KMS-11 (cell line): ENCODE results near the gene GLI3.

Source experiments
- H2AFZ ChIP-seq: fragments of 200-600 bp; sonication (generic); 2 replicates; pipeline ENCODE4 v1.6.1; 2016; ENCODE audit warnings: antibody characterized with exemption, mixed run types, low read depth
- H3K27ac ChIP-seq: fragments of 200-600 bp; sonication (generic); 2 replicates; pipeline ENCODE4 v1.6.1; 2016; ENCODE audit warnings: mild to moderate bottlenecking, mixed run types
- H3K27me3 ChIP-seq: fragments of 200-600 bp; sonication (generic); 2 replicates; pipeline ENCODE4 v1.6.1; 2017; ENCODE audit warnings: mild to moderate bottlenecking, low read depth, mixed run types, moderate library complexity; ENCODE audit not compliant: insufficient read depth
- H3K36me3 ChIP-seq: fragments of 200-600 bp; sonication (generic); 2 replicates; pipeline ENCODE4 v1.6.1; 2017; ENCODE audit warnings: mild to moderate bottlenecking, mixed run types; ENCODE audit not compliant: insufficient read depth
- H3K4me1 ChIP-seq: fragments of 200-600 bp; sonication (generic); 2 replicates; pipeline ENCODE4 v1.6.1; 2016; ENCODE audit warnings: mild to moderate bottlenecking, low read depth, mixed run types; ENCODE audit not compliant: poor library complexity, severe bottlenecking
- H3K4me2 ChIP-seq: fragments of 200-600 bp; sonication (generic); 2 replicates; pipeline ENCODE4 v1.7.0; 2016; ENCODE audit warnings: mild to moderate bottlenecking, mixed run types
- H3K4me3 ChIP-seq: fragments of 200-600 bp; sonication (generic); IDR thresholded peaks from 2 replicates; pipeline ENCODE4 v1.6.1; 2017; ENCODE audit warnings: low read depth, low read length, mixed read lengths; ENCODE audit not compliant: insufficient read depth
- H3K79me2 ChIP-seq: fragments of 200-600 bp; sonication (generic); 2 replicates; pipeline ENCODE4 v1.6.1; 2016; ENCODE audit warnings: low read depth, mixed run types; ENCODE audit not compliant: insufficient read depth
- H3K9ac ChIP-seq: fragments of 200-600 bp; sonication (generic); 2 replicates; pipeline ENCODE4 v1.6.1; 2016; ENCODE audit warnings: mild to moderate bottlenecking, mixed run types
- H4K20me1 ChIP-seq: fragments of 200-600 bp; sonication (generic); 2 replicates; pipeline ENCODE4 v1.6.1; 2016; ENCODE audit warnings: mild to moderate bottlenecking, mixed run types; ENCODE audit not compliant: insufficient read depth
- TF ChIP-seq, protein P1 (sequence below): fragments of 200-600 bp; sonication (generic); conservative IDR thresholded peaks from 2 replicates; pipeline ENCODE4 v1.6.1; 2017; ENCODE audit warnings: low read depth, mild to moderate bottlenecking, antibody characterized with exemption, low read length, moderate library complexity, mixed read lengths

The GLI3 gene

GRCh38 chr7:42096268-42096667 lies 140.7 kb downstream of the GLI3 start:
- Histone ChIP-seq H3K4me2 (no peak overlapping the region), H2AFZ (no peak overlapping the region), H3K4me1 (no peaks in the 10 kb centered on the region), H3K27ac (no peak overlapping the region), H4K20me1 (no peaks in the 10 kb centered on the region), H3K9ac (no peak overlapping the region), H3K27me3 (no peaks in the 10 kb centered on the region), H3K4me3 (no peak overlapping the region), H3K79me2 (no peaks in the 10 kb centered on the region), H3K36me3 (no peaks in the 10 kb centered on the region)
- TF ChIP-seq, protein P1, sequence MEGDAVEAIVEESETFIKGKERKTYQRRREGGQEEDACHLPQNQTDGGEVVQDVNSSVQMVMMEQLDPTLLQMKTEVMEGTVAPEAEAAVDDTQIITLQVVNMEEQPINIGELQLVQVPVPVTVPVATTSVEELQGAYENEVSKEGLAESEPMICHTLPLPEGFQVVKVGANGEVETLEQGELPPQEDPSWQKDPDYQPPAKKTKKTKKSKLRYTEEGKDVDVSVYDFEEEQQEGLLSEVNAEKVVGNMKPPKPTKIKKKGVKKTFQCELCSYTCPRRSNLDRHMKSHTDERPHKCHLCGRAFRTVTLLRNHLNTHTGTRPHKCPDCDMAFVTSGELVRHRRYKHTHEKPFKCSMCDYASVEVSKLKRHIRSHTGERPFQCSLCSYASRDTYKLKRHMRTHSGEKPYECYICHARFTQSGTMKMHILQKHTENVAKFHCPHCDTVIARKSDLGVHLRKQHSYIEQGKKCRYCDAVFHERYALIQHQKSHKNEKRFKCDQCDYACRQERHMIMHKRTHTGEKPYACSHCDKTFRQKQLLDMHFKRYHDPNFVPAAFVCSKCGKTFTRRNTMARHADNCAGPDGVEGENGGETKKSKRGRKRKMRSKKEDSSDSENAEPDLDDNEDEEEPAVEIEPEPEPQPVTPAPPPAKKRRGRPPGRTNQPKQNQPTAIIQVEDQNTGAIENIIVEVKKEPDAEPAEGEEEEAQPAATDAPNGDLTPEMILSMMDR, result no peak

- no peaks in the 10 kb centered on the region for H3K27me3 ChIP-seq
- TF ChIP-seq, protein P1, result no peak
Measured at GRCh38 chr7:42095791-42096190, 141.2 kb downstream of the GLI3 start.

DNA sequence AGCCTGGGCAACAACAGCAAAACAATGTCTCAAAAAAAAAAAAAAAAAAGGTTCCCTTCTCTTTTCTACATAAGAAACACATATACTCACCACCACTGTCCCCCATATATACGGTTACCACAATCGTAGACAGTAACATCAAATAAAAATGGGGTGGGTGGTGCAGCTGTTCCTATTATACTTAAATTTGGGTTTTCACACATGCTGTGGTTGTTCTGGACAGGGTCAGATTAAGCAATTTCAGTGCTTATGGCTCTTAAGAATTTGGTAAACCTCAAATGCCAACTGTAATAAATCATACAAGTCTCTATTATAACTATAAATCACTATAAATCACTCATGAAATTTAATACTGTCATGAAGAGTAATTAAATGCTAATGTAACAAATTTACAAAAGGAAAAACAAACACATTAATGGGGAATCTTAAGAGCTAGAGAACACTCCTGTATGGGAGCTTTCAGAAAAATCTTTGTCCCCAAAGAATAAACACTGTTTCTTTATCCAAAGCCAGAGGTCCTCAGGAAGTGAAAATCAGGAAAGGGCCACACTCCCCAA lies 143.6 kb downstream of the GLI3 start:
- Histone ChIP-seq H3K4me2 (no peak overlapping the region), H3K79me2 (no peaks in the 10 kb centered on the region), H3K4me1 (no peaks in the 10 kb centered on the region), H4K20me1 (no peaks in the 10 kb centered on the region), H2AFZ (no peak overlapping the region), H3K4me3 (no peak overlapping the region), H3K27me3 (no peaks in the 10 kb centered on the region), H3K9ac (no peak overlapping the region), H3K36me3 (no peaks in the 10 kb centered on the region), H3K27ac (no peak overlapping the region)
- TF ChIP-seq, protein P1, result no peak

More at GRCh38 chr7:42095791-42096190, 141.2 kb downstream of the GLI3 start:
- Histone ChIP-seq H3K36me3 (no peaks in the 10 kb centered on the region), H3K4me3 (no peak overlapping the region), H3K79me2 (no peaks in the 10 kb centered on the region), H3K27ac (no peak overlapping the region), H3K4me1 (no peaks in the 10 kb centered on the region), H3K9ac (no peak overlapping the region), H3K4me2 (no peak overlapping the region), H4K20me1 (no peaks in the 10 kb centered on the region), H2AFZ (no peak overlapping the region)

DNA sequence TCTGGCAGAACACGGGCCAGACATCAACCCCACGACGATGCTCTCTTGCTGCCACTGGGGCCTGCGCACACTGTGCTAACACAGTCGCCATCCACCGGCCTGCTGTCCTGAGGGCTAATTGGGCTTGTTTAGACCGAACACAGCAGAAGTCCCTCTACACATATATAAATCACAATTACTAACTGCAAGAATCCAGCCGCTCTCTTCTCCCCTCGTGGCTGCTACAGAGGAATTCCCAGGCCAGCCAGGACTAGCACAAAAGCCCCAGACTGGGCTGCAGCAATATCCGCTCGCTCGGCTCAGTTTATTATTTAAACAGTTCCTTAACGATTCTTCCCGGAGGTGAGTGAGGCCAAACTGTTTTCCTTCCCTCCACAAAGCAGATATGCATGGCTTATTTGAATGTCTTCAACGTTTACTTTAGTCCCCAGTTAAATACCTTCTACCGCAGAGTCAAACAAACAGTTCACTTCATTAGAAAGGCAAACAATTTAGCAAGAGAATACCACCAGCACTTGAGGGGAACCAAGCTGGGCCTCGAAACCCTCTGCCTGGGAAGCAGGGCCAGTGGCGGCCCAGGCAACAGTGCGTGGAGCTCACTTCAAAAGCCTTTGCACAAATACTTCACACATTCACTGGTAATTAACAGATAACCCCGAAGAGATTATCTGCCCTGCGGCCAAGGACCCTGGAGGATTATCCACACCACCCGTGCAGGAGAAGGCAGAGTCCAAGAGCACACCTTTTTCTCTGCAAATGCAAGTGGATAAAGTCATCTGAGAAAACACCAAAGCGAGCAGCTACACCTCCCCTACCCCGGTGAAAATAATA lies 145.3 kb downstream of the GLI3 start:
- Histone ChIP-seq H4K20me1 (no peaks in the 10 kb centered on the region), H3K4me2 (no peak overlapping the region), H3K27me3 (no peaks in the 10 kb centered on the region), H3K36me3 (no peaks in the 10 kb centered on the region), H2AFZ (no peak overlapping the region), H3K27ac (no peak overlapping the region), H3K4me3 (no peak overlapping the region), H3K4me1 (no peaks in the 10 kb centered on the region), H3K79me2 (no peaks in the 10 kb centered on the region), H3K9ac (no peak overlapping the region)
- TF ChIP-seq, protein P1, result no peak
